ENCODE measurements around the gene CYB561A3.

The CYB561A3 gene

DNA sequence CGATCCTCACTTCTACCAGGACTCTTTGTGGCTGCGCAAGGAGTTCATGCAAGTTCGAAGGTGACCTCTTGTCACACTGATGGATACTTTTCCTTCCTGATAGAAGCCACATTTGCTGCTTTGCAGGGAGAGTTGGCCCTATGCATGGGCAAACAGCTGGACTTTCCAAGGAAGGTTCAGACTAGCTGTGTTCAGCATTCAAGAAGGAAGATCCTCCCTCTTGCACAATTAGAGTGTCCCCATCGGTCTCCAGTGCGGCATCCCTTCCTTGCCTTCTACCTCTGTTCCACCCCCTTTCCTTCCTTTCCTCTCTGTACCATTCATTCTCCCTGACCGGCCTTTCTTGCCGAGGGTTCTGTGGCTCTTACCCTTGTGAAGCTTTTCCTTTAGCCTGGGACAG, 7.0 kb upstream of the CYB561A3 start:
- no peak for DNase-seq

- no peak for DNase-seq
These were observed 5.7 kb upstream of the CYB561A3 start for GRCh38 chr11:61367406-61367805.

DNA sequence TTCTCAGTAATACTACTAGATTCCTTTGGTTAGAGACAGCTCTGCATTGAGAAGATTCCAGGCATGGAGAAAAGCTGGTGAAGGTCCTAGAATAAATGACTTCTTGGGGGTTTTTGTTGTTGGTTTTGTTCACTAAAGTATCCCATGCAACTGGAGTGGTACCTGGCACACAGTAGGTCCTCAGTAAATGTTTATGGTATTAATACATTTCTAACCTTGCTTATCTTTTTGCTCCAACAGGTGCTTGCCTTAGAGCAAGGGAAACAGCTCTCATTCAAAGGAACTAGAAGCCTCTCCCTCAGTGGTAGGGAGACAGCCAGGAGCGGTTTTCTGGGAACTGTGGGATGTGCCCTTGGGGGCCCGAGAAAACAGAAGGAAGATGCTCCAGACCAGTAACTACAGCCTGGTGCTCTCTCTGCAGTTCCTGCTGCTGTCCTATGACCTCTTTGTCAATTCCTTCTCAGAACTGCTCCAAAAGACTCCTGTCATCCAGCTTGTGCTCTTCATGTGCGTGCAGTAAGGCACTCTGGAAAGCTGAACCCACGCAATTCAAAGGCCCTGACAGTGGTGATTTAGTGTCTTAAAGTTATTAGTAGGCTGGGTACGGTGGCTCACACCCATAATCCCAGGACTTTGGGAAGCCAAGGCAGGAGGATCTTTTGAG, 2.5 kb upstream of the CYB561A3 start:
- no peak for DNase-seq

GRCh38 chr11:61362542-61362875, 827 bp upstream of the CYB561A3 start:
- peak in 1 of 2 donors; percentile 42 for DNase-seq

DNA sequence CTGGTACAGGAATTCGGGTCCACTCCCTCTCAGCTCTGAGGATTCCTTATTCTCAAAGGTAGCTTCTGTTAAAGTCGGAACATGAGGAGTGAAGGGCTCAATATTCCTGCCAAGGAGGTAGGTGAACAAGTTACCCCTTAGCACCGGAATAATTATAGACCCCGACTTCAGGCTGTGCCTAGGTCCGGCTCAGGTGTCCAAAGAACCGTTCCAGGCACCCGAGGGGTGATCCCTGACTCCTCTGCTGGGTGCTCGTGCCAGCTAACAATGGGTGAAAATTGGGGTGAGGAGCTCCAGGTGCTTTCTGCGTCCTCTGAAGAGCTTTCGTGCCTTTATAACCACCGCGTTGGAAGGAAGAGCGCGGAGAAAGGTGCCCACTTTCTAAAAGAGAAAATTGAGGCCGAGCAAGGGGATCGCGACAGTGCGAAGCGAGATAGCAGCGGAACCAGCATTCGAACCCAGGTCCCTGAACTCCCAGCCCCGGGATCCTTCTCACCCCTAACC, 393 bp downstream of the CYB561A3 start:
- no peak for DNase-seq

- DNase-seq, result no peak
These were observed 2.2 kb downstream of the CYB561A3 start for GRCh38 chr11:61359516-61359915.

DNA sequence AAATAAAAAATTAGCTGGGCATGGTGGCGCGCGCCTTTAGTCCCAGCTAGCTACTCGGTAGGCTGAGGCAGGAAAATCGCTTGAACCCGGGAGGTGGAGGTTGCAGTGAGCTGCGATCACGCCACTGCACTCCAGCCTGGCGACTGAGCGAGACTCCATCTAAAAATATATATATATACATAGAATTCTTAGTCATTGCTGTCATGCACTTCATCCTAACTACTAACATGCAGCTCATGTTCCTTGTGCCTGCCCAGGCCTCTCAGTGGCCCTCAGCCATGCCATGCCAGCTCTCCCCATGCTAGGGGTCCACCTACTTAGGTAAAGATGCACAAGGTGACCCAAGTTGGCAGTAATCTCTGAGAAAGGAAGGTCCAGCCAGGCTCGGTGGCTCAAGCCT, 3.1 kb downstream of the CYB561A3 start:
- DNase-seq, result no peak

GRCh38 chr11:61357894-61358239, 3.8 kb downstream of the CYB561A3 start:
- no peak for DNase-seq

- DNase-seq, result peak; percentile 11 to 73
These were observed 4.3 kb downstream of the CYB561A3 start for GRCh38 chr11:61357233-61357893.

- no peak for DNase-seq
These were observed 5.0 kb downstream of the CYB561A3 start for GRCh38 chr11:61356706-61357105.

DNA sequence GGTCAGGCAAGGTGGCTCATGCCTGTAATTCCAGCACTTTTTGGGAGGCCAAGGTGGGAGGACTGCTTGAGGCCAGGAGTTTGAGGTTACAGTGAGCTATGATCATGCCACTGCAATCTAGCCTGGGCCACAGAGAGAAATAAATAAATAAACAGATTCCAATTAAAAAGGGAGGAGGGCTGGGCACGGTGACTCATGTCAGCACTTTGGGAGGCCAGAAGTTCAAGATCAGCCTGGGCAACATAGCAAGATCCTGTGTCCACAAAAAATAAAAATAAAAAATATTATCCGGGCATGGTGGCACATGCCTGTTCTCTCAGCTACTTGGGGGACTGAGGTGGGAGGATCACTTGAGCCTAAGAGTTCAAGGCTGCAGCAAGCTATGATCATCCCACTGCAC, 7.5 kb downstream of the CYB561A3 start:
- no peak for DNase-seq

DNA sequence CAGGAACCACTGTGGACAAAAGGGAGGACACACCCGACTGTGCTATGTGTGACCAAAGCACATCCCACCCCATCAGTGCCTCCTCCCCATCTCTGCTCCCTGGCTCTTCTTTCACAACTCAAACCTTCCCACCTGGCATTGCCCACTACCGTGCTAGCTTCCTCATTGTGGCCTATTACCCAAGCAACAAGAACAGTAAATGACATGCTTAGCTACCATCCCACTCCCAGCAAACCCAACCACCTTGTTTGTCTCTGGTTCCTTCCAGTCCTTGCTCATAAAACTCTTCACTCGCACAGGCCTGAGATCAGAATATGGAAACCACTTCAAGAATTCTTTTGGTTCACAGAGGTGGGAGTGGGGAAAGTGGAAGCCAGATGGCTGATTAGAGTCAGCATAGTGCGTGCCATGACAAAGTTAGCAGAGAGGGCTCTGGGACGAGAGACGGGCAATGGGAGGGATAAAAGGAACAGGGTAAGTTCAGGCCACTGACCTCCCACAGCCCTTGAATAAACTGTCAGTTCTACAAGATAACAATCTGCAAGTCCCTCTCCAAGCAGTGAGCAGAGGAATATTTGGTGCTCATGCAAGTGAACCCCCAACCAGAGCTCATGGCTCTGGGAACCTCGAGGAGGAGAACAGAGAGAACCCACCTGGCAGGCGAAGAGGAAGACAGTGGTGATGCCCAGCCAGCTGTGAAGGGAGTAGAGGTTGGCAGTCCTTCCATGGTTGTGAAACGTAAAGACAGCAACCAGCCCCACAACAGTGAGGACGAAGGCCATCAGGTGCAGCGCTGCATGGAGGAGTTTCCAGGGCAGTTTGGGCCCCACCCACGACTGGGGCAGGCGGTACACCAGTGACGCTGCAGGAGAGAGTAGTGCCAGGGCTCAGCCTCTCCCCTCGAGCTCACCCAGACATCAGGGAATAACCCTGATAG, 8.3 kb downstream of the CYB561A3 start:
- DNase-seq, result no peak

GRCh38 chr11:61352038-61352437, 9.6 kb downstream of the CYB561A3 start:
- DNase-seq, result no peak

- DNase-seq, result no peak
These were observed 10.9 kb downstream of the CYB561A3 start for GRCh38 chr11:61350803-61351202.

- DNase-seq, result no peak
These were observed 11.3 kb downstream of the CYB561A3 start for GRCh38 chr11:61350336-61350735.

DNA sequence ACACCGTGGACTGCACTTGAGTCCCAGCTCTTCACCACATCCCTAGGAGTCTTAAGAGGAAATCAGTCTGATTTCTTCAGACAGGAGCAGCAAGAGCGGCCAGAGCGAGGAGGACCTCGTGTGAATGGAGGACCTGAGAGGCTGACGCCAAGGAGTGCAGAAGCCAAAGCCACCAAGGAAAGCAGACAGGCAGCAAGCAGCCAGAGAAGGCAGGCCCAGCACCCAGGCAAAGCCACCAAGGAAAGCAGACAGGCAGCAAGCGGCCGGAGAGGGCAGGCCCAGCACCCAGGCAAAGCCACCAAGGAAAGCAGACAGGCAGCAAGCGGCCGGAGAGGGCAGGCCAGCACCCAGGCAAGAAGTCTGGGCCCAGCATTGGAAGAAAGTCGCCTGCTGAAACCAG, 11.8 kb downstream of the CYB561A3 start:
- no peak for DNase-seq

GRCh38 chr11:61349189-61349751, 12.4 kb downstream of the CYB561A3 start:
- DNase-seq, result no peak

GRCh38 chr11:61347916-61348461, 13.7 kb downstream of the CYB561A3 start:
- peak in 1 of 2 donors; percentile 70 for DNase-seq

- DNase-seq, result no peak
These were observed 15.5 kb downstream of the CYB561A3 start for GRCh38 chr11:61345954-61346843.

- no peak for DNase-seq
These were observed 16.5 kb downstream of the CYB561A3 start for GRCh38 chr11:61345170-61345610.

DNA sequence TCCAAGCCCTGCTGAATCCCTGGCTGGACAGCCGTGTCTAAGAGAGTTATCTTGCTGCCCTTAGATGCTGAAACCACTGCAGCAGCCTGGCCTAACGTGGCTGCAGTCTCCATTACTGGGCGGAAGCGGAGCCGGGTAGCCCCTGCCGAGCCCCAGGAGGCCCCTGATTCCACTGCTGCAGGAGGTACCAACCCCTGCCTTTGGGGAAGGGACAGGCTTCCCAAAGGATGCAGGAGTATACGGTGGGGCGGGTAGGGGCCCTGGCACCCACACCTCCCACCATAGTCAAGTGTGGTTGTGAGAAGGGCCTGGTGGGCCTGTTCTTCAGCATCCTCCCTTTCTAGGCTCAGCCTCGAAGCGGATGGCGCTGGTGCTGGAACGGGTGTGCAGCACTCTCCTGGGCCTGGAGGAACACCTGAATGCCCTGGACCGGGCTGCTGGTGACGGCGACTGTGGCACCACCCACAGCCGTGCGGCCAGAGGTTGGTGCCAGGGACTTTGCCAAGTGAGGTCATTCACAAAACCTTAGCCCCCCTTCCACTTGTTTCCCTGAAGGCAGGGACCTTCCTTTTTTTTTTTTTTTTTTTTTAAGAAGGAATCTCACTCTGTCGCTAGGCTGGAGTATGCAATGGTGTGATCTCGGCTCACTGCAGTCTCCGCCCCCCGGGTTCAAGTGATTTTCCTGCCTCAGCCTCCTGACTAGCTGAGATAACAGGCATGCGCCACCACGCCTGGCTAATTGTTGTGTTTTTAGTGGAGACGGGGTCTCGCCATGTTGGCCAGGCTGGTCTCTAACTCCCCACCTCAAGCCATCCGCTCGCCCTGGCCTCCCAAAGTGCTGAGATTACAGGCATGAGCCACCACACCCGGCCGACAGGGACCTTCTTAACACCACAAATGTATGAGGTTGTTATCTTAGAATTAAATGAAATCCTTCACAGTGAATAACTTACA, 17.6 kb downstream of the CYB561A3 start:
- no peak for DNase-seq
